Measurements from ENCODE around the gene DNASE1L3.

The DNASE1L3 gene

DNA sequence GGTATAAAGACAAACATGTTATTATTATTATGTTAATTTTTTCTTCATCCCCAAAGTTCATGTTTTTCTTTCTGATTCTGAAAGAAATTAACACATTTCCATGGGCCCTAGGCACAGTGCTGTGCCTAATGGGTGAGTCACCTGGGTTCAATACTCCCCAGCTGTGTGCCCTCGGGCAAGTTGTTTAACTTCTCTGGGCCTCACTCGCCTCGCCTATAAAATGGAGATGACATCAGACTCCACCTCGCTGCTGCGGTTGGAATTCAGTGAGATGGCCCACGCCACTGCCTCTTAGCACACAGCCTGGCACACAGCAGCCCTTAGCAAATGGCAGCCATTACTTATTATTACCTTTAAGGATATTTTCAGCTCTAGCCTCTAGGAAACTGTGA, 22.6 kb downstream of the DNASE1L3 start:
- Histone ChIP-seq H3F3A (ENCODE audit: control insufficient read depth, insufficient read depth) (no peaks in the 10 kb centered on the region), H3K9me2 (replicated peaks; ENCODE audit: control insufficient read depth, low read length) (no peaks in the 10 kb centered on the region), H3K4me3 (ENCODE audit: low read length) (no peak overlapping the region), H3K4me2 (ENCODE audit: low read length) (no peak overlapping the region), H3K4me1 (ENCODE audit: control insufficient read depth, low read length) (no peaks in the 10 kb centered on the region), H3K36me3 (ENCODE audit: control insufficient read depth, low read length) (no peaks in the 10 kb centered on the region), H3K79me2 (ENCODE audit: control insufficient read depth, low read length) (no peaks in the 10 kb centered on the region), H3K27ac (ENCODE audit: low read depth, low read length) (no peak overlapping the region), H3K27me3 (ENCODE audit: control insufficient read depth, low read length) (no peaks in the 10 kb centered on the region), H3K9me3 (ENCODE audit: control insufficient read depth, insufficient read depth, low read length) (no peaks in the 10 kb centered on the region), H4K20me1 (ENCODE audit: control insufficient read depth, insufficient read depth, low read depth, low read length) (no peaks in the 10 kb centered on the region)
- TF ChIP-seq, protein P1, sequence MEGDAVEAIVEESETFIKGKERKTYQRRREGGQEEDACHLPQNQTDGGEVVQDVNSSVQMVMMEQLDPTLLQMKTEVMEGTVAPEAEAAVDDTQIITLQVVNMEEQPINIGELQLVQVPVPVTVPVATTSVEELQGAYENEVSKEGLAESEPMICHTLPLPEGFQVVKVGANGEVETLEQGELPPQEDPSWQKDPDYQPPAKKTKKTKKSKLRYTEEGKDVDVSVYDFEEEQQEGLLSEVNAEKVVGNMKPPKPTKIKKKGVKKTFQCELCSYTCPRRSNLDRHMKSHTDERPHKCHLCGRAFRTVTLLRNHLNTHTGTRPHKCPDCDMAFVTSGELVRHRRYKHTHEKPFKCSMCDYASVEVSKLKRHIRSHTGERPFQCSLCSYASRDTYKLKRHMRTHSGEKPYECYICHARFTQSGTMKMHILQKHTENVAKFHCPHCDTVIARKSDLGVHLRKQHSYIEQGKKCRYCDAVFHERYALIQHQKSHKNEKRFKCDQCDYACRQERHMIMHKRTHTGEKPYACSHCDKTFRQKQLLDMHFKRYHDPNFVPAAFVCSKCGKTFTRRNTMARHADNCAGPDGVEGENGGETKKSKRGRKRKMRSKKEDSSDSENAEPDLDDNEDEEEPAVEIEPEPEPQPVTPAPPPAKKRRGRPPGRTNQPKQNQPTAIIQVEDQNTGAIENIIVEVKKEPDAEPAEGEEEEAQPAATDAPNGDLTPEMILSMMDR (IDR thresholded peaks at IDR 0.05; ENCODE audit: low read depth, low read length, poor library complexity, severe bottlenecking) = no peak
- no peak for TF ChIP-seq EZH2phosphoT487 (IDR thresholded peaks at IDR 0.05; ENCODE audit: borderline replicate concordance, low read length)

DNA sequence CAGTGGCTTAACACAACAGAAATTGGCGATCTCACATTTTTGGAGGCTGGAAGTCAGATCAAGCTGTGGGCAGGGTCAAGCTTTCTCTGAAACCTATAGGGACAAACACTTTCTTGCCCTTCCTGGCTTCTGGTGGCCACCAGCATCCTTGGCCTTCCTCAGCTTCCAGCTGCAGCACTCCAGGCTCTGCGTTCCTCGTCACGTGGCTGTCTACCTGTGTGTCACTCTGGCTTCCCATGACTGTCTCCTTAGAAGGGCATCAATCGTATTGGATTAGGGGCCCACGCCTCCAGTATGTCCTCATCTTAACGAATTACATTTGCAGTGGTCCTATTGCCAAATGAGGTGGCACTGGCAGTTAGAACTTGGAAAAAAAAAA, 25.8 kb downstream of the DNASE1L3 start:
- Histone ChIP-seq H3K27ac (ENCODE audit: low read depth, low read length) (no peak overlapping the region), H3K27me3 (ENCODE audit: control insufficient read depth, low read length) (no peaks in the 10 kb centered on the region), H3K4me2 (ENCODE audit: low read length) (no peak overlapping the region), H3K9me2 (replicated peaks; ENCODE audit: control insufficient read depth, low read length) (no peaks in the 10 kb centered on the region), H3K9me3 (ENCODE audit: control insufficient read depth, insufficient read depth, low read length) (no peaks in the 10 kb centered on the region), H3K4me3 (ENCODE audit: low read length) (no peak overlapping the region), H3F3A (ENCODE audit: control insufficient read depth, insufficient read depth) (no peaks in the 10 kb centered on the region), H3K79me2 (ENCODE audit: control insufficient read depth, low read length) (no peaks in the 10 kb centered on the region), H3K36me3 (ENCODE audit: control insufficient read depth, low read length) (no peaks in the 10 kb centered on the region), H4K20me1 (ENCODE audit: control insufficient read depth, insufficient read depth, low read depth, low read length) (no peaks in the 10 kb centered on the region), H3K4me1 (ENCODE audit: control insufficient read depth, low read length) (peaks cover 11% of the 10 kb centered on the region)
- TF ChIP-seq, protein P1 (IDR thresholded peaks at IDR 0.05; ENCODE audit: low read depth, low read length, poor library complexity, severe bottlenecking) = no peak
- no peak for TF ChIP-seq EZH2phosphoT487 (IDR thresholded peaks at IDR 0.05; ENCODE audit: borderline replicate concordance, low read length)

DNA sequence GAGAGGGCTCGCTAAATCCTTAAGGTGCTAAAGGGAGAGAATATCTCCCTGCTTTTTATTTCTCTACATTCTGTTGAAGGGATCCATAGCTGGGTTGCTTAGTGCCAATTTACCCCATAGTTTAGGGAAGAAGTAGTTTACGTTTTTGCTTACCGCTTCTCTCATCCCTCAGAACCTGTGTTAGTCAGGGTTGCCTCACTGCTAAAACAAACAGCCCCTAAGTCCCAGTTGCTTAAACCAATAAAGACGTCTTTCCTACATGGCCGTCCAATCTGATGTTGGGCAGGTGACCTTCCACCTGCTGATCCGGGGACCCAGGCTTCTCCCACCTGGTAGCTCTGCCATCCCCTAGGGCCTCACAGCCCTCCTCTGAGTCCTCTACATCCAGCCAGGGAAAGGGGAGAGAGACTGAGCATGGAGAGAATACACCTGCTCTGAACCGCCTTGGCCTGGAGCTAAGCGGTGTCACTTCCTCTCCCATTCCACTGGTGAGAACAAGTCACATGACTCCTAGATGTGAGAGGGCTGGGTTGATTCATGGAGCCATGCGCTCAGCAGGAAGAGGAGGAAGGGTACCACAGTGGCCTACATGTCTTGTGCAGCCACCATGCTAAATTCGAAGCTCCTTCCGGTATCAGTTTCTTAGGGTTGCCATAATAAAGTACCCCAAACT, 26.3 kb downstream of the DNASE1L3 start:
- Histone ChIP-seq H3K36me3 (ENCODE audit: control insufficient read depth, low read length) (no peaks in the 10 kb centered on the region), H3K4me2 (ENCODE audit: low read length) (no peak overlapping the region), H3K27me3 (ENCODE audit: control insufficient read depth, low read length) (no peaks in the 10 kb centered on the region), H4K20me1 (ENCODE audit: control insufficient read depth, insufficient read depth, low read depth, low read length) (no peaks in the 10 kb centered on the region), H3K9me2 (replicated peaks; ENCODE audit: control insufficient read depth, low read length) (no peaks in the 10 kb centered on the region), H3K4me3 (ENCODE audit: low read length) (no peak overlapping the region), H3F3A (ENCODE audit: control insufficient read depth, insufficient read depth) (no peaks in the 10 kb centered on the region), H3K4me1 (ENCODE audit: control insufficient read depth, low read length) (peaks cover 11% of the 10 kb centered on the region), H3K27ac (ENCODE audit: low read depth, low read length) (no peak overlapping the region), H3K9me3 (ENCODE audit: control insufficient read depth, insufficient read depth, low read length) (no peaks in the 10 kb centered on the region), H3K79me2 (ENCODE audit: control insufficient read depth, low read length) (no peaks in the 10 kb centered on the region)
- TF ChIP-seq, protein P1 (IDR thresholded peaks at IDR 0.05; ENCODE audit: low read depth, low read length, poor library complexity, severe bottlenecking) = no peak
- TF ChIP-seq EZH2phosphoT487 (IDR thresholded peaks at IDR 0.05; ENCODE audit: borderline replicate concordance, low read length) = no peak
